ENCODE data around the gene MPP2. TPM values are rescaled to one million over a fixed set of nuclear protein-coding genes. Genes with fewer than 3 reads are reported as not detected.

The MPP2 gene
- total and polyA plus RNA-seq, 9 of the 15 experiments (the other 6 are each of a cell fraction or from before 2014, with no cell fraction given), result 0.04 to 1.0 (median 0.24) TPM

DNA sequence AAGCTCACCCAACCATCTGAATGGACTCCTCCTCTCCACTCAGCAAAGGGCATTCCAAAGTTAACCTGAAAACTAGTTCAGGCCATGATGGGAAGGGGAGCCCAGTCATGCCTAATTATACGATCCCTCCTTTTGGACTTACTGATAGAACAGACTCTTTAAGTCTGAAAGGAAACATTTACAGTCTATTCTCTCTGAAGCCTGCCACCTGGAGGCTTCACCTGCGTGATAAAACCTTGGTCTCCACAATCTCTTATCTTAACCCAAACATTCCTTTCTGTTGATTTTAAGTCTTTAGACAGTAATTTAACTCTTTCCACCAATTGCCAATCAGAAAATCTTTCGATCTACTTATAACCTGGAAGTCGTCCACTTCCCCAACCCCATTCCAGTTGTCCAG is 9.0 kb upstream of the MPP2 start:
- POLR2A ChIA-PET, result interaction anchor here (1.0 kb wide), 2 partner anchors 8 to 70 kb away, joined by 3 read pairs; no protein-coding TSS in a partner anchor
- intact Hi-C loops (cut with micrococcal nuclease), result no loop called here
- no peak for FAIRE-seq
- Histone ChIP-seq H3K4me3 (no peak overlapping the region), H3K27ac (ENCODE audit: extremely low read depth, low read depth, low read length) (no peak overlapping the region), H2AFZ (ENCODE audit: low read depth, low read length) (no peak overlapping the region), H3K27me3 (ENCODE audit: control insufficient read depth in 2 of 2, insufficient read depth in 2 of 2, low read length in 2 of 2) (peaks cover 9 to 60% of the 10 kb centered on the region in 2 experiments; a peak in 4 of 5 replicates), H4K20me1 (replicated peaks; ENCODE audit: control insufficient read depth, insufficient read depth, low read length) (no peaks in the 10 kb centered on the region), H3K9ac (ENCODE audit: insufficient read depth in 1 of 2, low read depth in 2 of 2, low read length in 2 of 2) (no peak overlapping the region), H3K9me3 (replicated peaks; ENCODE audit: control insufficient read depth, insufficient read depth, low read depth, low read length) (no peaks in the 10 kb centered on the region), H3K4me1 (replicated peaks in 1 of 2; ENCODE audit: control insufficient read depth in 2 of 2, insufficient read depth in 2 of 2, low read length in 2 of 2) (peaks cover 0 to 10% of the 10 kb centered on the region in 2 experiments; a peak in 2 of 5 replicates), H3K4me2 (ENCODE audit: insufficient read depth, low read length) (no peak overlapping the region), H3K79me2 (ENCODE audit: control insufficient read depth, insufficient read depth, low read length) (no peaks in the 10 kb centered on the region), H3K9me1 (ENCODE audit: control insufficient read depth, insufficient read depth, low read length) (no peaks in the 10 kb centered on the region), H3K36me3 (ENCODE audit: control insufficient read depth, insufficient read depth, low read length) (no peaks in the 10 kb centered on the region)
- WGBS (ENCODE audit: insufficient coverage, low coverage, missing lambda C conversion rate), result 3% methylated on average over 4 of the region's 4 CpGs
- CTCF ChIA-PET (ENCODE audit: low intra/inter-chr PET ratio), result no interaction called here
- in situ Hi-C loops (cut with MboI), result no loop called here
- ATAC-seq, result no peak
- no TSS peak for BruUV-seq (replicated peaks)
- no peak for DNase-seq (ENCODE audit: extremely low read depth in 1 of 4, low spot score in 3 of 4)
- TF ChIP-seq, protein P1, sequence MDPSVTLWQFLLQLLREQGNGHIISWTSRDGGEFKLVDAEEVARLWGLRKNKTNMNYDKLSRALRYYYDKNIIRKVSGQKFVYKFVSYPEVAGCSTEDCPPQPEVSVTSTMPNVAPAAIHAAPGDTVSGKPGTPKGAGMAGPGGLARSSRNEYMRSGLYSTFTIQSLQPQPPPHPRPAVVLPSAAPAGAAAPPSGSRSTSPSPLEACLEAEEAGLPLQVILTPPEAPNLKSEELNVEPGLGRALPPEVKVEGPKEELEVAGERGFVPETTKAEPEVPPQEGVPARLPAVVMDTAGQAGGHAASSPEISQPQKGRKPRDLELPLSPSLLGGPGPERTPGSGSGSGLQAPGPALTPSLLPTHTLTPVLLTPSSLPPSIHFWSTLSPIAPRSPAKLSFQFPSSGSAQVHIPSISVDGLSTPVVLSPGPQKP (CRISPR knock-in tag; IDR thresholded peaks at IDR 0.05), result no peak
- TF ChIP-seq, protein P2, sequence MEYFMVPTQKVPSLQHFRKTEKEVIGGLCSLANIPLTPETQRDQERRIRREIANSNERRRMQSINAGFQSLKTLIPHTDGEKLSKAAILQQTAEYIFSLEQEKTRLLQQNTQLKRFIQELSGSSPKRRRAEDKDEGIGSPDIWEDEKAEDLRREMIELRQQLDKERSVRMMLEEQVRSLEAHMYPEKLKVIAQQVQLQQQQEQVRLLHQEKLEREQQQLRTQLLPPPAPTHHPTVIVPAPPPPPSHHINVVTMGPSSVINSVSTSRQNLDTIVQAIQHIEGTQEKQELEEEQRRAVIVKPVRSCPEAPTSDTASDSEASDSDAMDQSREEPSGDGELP (CRISPR knock-in tag; IDR thresholded peaks at IDR 0.05; ENCODE audit: borderline replicate concordance), result no peak
- TF ChIP-seq, protein P3, sequence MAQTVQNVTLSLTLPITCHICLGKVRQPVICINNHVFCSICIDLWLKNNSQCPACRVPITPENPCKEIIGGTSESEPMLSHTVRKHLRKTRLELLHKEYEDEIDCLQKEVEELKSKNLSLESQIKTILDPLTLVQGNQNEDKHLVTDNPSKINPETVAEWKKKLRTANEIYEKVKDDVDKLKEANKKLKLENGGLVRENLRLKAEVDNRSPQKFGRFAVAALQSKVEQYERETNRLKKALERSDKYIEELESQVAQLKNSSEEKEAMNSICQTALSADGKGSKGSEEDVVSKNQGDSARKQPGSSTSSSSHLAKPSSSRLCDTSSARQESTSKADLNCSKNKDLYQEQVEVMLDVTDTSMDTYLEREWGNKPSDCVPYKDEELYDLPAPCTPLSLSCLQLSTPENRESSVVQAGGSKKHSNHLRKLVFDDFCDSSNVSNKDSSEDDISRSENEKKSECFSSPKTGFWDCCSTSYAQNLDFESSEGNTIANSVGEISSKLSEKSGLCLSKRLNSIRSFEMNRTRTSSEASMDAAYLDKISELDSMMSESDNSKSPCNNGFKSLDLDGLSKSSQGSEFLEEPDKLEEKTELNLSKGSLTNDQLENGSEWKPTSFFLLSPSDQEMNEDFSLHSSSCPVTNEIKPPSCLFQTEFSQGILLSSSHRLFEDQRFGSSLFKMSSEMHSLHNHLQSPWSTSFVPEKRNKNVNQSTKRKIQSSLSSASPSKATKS (CRISPR knock-in tag; IDR thresholded peaks at IDR 0.05), result no peak
- TF ChIP-seq, protein P4, sequence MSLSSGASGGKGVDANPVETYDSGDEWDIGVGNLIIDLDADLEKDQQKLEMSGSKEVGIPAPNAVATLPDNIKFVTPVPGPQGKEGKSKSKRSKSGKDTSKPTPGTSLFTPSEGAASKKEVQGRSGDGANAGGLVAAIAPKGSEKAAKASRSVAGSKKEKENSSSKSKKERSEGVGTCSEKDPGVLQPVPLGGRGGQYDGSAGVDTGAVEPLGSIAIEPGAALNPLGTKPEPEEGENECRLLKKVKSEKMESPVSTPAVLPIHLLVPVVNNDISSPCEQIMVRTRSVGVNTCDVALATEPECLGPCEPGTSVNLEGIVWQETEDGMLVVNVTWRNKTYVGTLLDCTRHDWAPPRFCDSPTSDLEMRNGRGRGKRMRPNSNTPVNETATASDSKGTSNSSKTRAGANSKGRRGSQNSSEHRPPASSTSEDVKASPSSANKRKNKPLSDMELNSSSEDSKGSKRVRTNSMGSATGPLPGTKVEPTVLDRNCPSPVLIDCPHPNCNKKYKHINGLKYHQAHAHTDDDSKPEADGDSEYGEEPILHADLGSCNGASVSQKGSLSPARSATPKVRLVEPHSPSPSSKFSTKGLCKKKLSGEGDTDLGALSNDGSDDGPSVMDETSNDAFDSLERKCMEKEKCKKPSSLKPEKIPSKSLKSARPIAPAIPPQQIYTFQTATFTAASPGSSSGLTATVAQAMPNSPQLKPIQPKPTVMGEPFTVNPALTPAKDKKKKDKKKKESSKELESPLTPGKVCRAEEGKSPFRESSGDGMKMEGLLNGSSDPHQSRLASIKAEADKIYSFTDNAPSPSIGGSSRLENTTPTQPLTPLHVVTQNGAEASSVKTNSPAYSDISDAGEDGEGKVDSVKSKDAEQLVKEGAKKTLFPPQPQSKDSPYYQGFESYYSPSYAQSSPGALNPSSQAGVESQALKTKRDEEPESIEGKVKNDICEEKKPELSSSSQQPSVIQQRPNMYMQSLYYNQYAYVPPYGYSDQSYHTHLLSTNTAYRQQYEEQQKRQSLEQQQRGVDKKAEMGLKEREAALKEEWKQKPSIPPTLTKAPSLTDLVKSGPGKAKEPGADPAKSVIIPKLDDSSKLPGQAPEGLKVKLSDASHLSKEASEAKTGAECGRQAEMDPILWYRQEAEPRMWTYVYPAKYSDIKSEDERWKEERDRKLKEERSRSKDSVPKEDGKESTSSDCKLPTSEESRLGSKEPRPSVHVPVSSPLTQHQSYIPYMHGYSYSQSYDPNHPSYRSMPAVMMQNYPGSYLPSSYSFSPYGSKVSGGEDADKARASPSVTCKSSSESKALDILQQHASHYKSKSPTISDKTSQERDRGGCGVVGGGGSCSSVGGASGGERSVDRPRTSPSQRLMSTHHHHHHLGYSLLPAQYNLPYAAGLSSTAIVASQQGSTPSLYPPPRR (CRISPR knock-in tag; IDR thresholded peaks at IDR 0.05; ENCODE audit: borderline replicate concordance), result no peak
- TF ChIP-seq ARID2 (IDR thresholded peaks at IDR 0.05) (no peak), SLC30A9 (CRISPR knock-in tag; IDR thresholded peaks at IDR 0.05) (no peak)
- TF ChIP-seq, protein P5, sequence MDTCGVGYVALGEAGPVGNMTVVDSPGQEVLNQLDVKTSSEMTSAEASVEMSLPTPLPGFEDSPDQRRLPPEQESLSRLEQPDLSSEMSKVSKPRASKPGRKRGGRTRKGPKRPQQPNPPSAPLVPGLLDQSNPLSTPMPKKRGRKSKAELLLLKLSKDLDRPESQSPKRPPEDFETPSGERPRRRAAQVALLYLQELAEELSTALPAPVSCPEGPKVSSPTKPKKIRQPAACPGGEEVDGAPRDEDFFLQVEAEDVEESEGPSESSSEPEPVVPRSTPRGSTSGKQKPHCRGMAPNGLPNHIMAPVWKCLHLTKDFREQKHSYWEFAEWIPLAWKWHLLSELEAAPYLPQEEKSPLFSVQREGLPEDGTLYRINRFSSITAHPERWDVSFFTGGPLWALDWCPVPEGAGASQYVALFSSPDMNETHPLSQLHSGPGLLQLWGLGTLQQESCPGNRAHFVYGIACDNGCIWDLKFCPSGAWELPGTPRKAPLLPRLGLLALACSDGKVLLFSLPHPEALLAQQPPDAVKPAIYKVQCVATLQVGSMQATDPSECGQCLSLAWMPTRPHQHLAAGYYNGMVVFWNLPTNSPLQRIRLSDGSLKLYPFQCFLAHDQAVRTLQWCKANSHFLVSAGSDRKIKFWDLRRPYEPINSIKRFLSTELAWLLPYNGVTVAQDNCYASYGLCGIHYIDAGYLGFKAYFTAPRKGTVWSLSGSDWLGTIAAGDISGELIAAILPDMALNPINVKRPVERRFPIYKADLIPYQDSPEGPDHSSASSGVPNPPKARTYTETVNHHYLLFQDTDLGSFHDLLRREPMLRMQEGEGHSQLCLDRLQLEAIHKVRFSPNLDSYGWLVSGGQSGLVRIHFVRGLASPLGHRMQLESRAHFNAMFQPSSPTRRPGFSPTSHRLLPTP (IDR thresholded peaks at IDR 0.05; ENCODE audit: borderline replicate concordance, extremely low read depth, insufficient read length), result no peak

Measured in K562 (cell line).